Stomach (tissue), 9 donors: Measurements from ENCODE around the gene RAPGEF1. TPM values are rescaled to one million over a fixed set of nuclear protein-coding genes. Genes with fewer than 3 reads are reported as not detected.

Experiments used
- DNase-seq, 2 donors: peaks; one replicate each; pipeline versions ENCODE4 v3.0.0 to v3.0.0-alpha.2; 2013 to 2019
- H3K27ac ChIP-seq, 5 donors: fragments of 200-600 bp in 4 of 5; sonication (generic) in 4 of 5; one replicate each; pipeline ENCODE4 v1.5.1; 2013 to 2019; ENCODE audit warnings: mild to moderate bottlenecking in 1 of 5, moderate library complexity in 1 of 5
- H3K27me3 ChIP-seq, 3 donors: fragments of 200-600 bp; sonication (generic); one replicate each; pipeline ENCODE4 v1.5.1; 2017 to 2019; ENCODE audit warnings: mixed run types in 1 of 3
- H3K36me3 ChIP-seq, 4 donors: fragments of 200-600 bp; sonication (generic); 1 replicate in 3 of 4; 2 replicates in 1 of 4; pipeline ENCODE4 v1.5.1; 2016 to 2019
- H3K4me1 ChIP-seq, 4 donors: fragments of 200-600 bp; sonication (generic); one replicate each; pipeline ENCODE4 v1.5.1; 2016 to 2019
- H3K4me3 ChIP-seq, 4 donors: fragments of 200-600 bp; sonication (generic) in 3 of 4; one replicate each; pipeline ENCODE4 v1.5.1; 2016 to 2019; ENCODE audit warnings: mild to moderate bottlenecking in 1 of 4
- H3K9me3 ChIP-seq, 4 donors: fragments of 200-600 bp; sonication (generic); one replicate each; pipeline ENCODE4 v1.5.1; 2016 to 2019
- CTCF ChIP-seq, 7 experiments: fragments of 450-650 bp in 4 of 7; fragments of 200-600 bp in 3 of 7; sonication (generic) in 3 of 7; IDR thresholded peaks; one replicate each; pipeline ENCODE4 v1.5.1; 2016 to 2019; ENCODE audit warnings: antibody characterized with exemption in 7 of 7, control low read depth in 2 of 7, mild to moderate bottlenecking in 1 of 7
- EP300 ChIP-seq: sonication (generic); formaldehyde crosslinking; IDR thresholded peaks from one replicate; pipeline ENCODE4 v1.6.1; 2017; ENCODE audit warnings: antibody characterized with exemption
- POLR2A ChIP-seq, 4 donors: fragments of 450-650 bp; IDR thresholded peaks; one replicate each; pipeline ENCODE4 v1.6.1; 2016; ENCODE audit warnings: antibody characterized with exemption in 4 of 4, control low read depth in 2 of 4, mild to moderate bottlenecking in 1 of 4, moderate library complexity in 1 of 4
- POLR2AphosphoS5 ChIP-seq, 3 donors: sonication (generic); formaldehyde crosslinking; IDR thresholded peaks; one replicate each; pipeline ENCODE4 v1.6.1; 2016; ENCODE audit warnings: antibody characterized with exemption in 3 of 3
- WGBS, 5 donors: extraction: QIAGEN DNeasy Blood & Tissue Kit in 3 of 5; methylation state at CpG; one replicate each; pipeline versions ENCODE4 v1.1.5 to v1.1.7; 2013 to 2018; 5-methylcytosine and 5-hydroxymethylcytosine counted together
- intact Hi-C: fragments of 100-400 bp; cut with DNase I; formaldehyde crosslinking; loops from one replicate; pipeline ENCODE4 v1.15.1; 2023; ENCODE audit warnings: low total_unique reads
- polyA plus RNA-seq, 3 donors: library from polyadenylated mRNA; stranded (reverse); fragments of 200-250 nt; gene quantifications; one replicate each; pipeline ENCODE4 v1.2.3, GENCODE V29; 2013
- total RNA-seq, 5 donors: library from RNA; depleted of rRNA; stranded (reverse); fragments of >200 nt; gene quantifications; one replicate each; pipeline versions ENCODE4 v1.1.0 to v1.2.3, GENCODE V29; 2014 to 2016
- donor health status: healthy with polysubstance abuse.
- donor health status: Bipolar disorder and iron deficiency.
- donor health status: healthy.

The RAPGEF1 gene
- total and polyA plus RNA-seq, 8 donors: 8.4 to 84.6 (median 45.1) TPM

GRCh38 chr9:131562032-131562959 lies 177.6 kb downstream of the RAPGEF1 start:
- Histone ChIP-seq H3K27ac (no peak overlapping the region), H3K27me3 (peaks cover 0 to 3% (median 0%) of the 10 kb centered on the region in 3 donors), H3K9me3 (peaks cover 0 to 9% (median 4%) of the 10 kb centered on the region in 4 donors), H3K4me1 (no peaks in the 10 kb centered on the region), H3K36me3 (peaks cover 0 to 12% (median 0%) of the 10 kb centered on the region in 4 donors), H3K4me3 (no peak overlapping the region)
- TF ChIP-seq POLR2A (IDR thresholded peaks at IDR 0.05) (no peak), CTCF (IDR thresholded peaks at IDR 0.05) (no peak), EP300 (no peak), POLR2AphosphoS5 (IDR thresholded peaks at IDR 0.05) (no peak)
- DNase-seq: peak in 1 of 2 donors; percentile 58
- WGBS, 5 donors: 60 to 65% (median 60%) methylated on average over 9 of the region's 9 CpGs
- intact Hi-C loops: no loop called here

GRCh38 chr9:131559421-131560000 lies 180.4 kb downstream of the RAPGEF1 start:
- Histone ChIP-seq H3K27me3 (peaks cover 0 to 31% (median 17%) of the 10 kb centered on the region in 3 donors), H3K4me3 (no peak overlapping the region), H3K9me3 (peaks cover 0 to 9% (median 4%) of the 10 kb centered on the region in 4 donors), H3K27ac (no peak overlapping the region), H3K36me3 (peaks cover 0 to 12% (median 5%) of the 10 kb centered on the region in 4 donors), H3K4me1 (no peaks in the 10 kb centered on the region)
- no peak for DNase-seq
- WGBS, 5 donors: 26 to 70% (median 43%) methylated on average over 1 of the region's 1 CpG
- TF ChIP-seq POLR2AphosphoS5 (IDR thresholded peaks at IDR 0.05) (no peak), POLR2A (IDR thresholded peaks at IDR 0.05) (no peak), CTCF (IDR thresholded peaks at IDR 0.05) (no peak), EP300 (no peak)
- intact Hi-C loops: no loop called here

- 87 to 96% (median 95%) methylated on average over 16 to 25 of the region's 25 CpGs for WGBS, 5 donors
- Histone ChIP-seq H3K4me1 (no peaks in the 10 kb centered on the region), H3K27me3 (peaks cover 0 to 46% (median 30%) of the 10 kb centered on the region in 3 donors), H3K4me3 (no peak overlapping the region), H3K36me3 (peaks cover 0 to 12% (median 5%) of the 10 kb centered on the region in 4 donors), H3K27ac (no peak overlapping the region), H3K9me3 (peaks cover 0 to 8% (median 4%) of the 10 kb centered on the region in 4 donors)
- TF ChIP-seq CTCF (IDR thresholded peaks at IDR 0.05): no peak
- TF ChIP-seq POLR2A (IDR thresholded peaks at IDR 0.05): no peak
- TF ChIP-seq EP300: no peak
- TF ChIP-seq POLR2AphosphoS5 (IDR thresholded peaks at IDR 0.05): no peak
- DNase-seq: no peak
- intact Hi-C loops: no loop called here
Measured at GRCh38 chr9:131557855-131558548, 181.9 kb downstream of the RAPGEF1 start.
